ENCODE results near the gene AP1M1.

- TF ChIP-seq CTCF (IDR thresholded peaks at IDR 0.05; ENCODE audit: insufficient read depth, low read length, poor library complexity, severe bottlenecking) (no peak), EZH2phosphoT487 (conservative IDR thresholded peaks at IDR 0.05; ENCODE audit: low read length) (no peak)
Measured at GRCh38 chr19:16233081-16233776, 35.5 kb downstream of the AP1M1 start.

Measured in SU-DHL-6 (cell line).